ENCODE measurements around the gene CHST11.

The CHST11 gene

GRCh38 chr12:104450700-104451099 is 6.0 kb upstream of the CHST11 start:
- H4K20me1 ChIP-seq (ENCODE audit: low read depth, low read length) = no peaks in the 10 kb centered on the region
- no peak overlapping the region for H3K27ac ChIP-seq (ENCODE audit: low read depth, low read length)
- H3K9me3 ChIP-seq (ENCODE audit: insufficient read depth, low read length) = 0 out of 2 replicates have a peak, but pooled peaks cover 7% of the 10 kb centered on the region
- H3K79me2 ChIP-seq (ENCODE audit: insufficient read depth, low read length) = no peaks in the 10 kb centered on the region
- no peak overlapping the region for H2AFZ ChIP-seq (ENCODE audit: low read depth, low read length, severe bottlenecking)
- H3F3A ChIP-seq (ENCODE audit: insufficient read depth) = no peaks in the 10 kb centered on the region
- H3K4me3 ChIP-seq (ENCODE audit: insufficient read depth, low read length, poor library complexity, severe bottlenecking) = no peak overlapping the region
- H3K9me2 ChIP-seq (replicated peaks; ENCODE audit: insufficient read depth, low read length) = no peaks in the 10 kb centered on the region
- TF ChIP-seq EZH2phosphoT487 (conservative IDR thresholded peaks at IDR 0.05; ENCODE audit: low read length) = no peak
- TF ChIP-seq CTCF (IDR thresholded peaks at IDR 0.05; ENCODE audit: insufficient read depth, low read length, poor library complexity, severe bottlenecking) = no peak
- H3K27me3 ChIP-seq (ENCODE audit: low read length) = no peaks in the 10 kb centered on the region
- no peak overlapping the region for H3K9ac ChIP-seq (ENCODE audit: low read length)
- no peaks in the 10 kb centered on the region for H3K36me3 ChIP-seq (ENCODE audit: low read length)
- H3K4me2 ChIP-seq (ENCODE audit: low read depth, low read length, poor library complexity, severe bottlenecking) = no peak overlapping the region

GRCh38 chr12:104452087-104452486 is 4.7 kb upstream of the CHST11 start:
- Histone ChIP-seq H3K9me2 (replicated peaks; ENCODE audit: insufficient read depth, low read length) (no peaks in the 10 kb centered on the region), H3K36me3 (ENCODE audit: low read length) (no peaks in the 10 kb centered on the region), H3K9me3 (ENCODE audit: insufficient read depth, low read length) (0 out of 2 replicates have a peak, but pooled peaks cover 7% of the 10 kb centered on the region), H3K27ac (ENCODE audit: low read depth, low read length) (no peak overlapping the region), H3K27me3 (ENCODE audit: low read length) (no peaks in the 10 kb centered on the region), H3F3A (ENCODE audit: insufficient read depth) (no peaks in the 10 kb centered on the region), H3K4me3 (ENCODE audit: insufficient read depth, low read length, poor library complexity, severe bottlenecking) (no peak overlapping the region), H3K4me2 (ENCODE audit: low read depth, low read length, poor library complexity, severe bottlenecking) (no peak overlapping the region), H3K79me2 (ENCODE audit: insufficient read depth, low read length) (no peaks in the 10 kb centered on the region), H4K20me1 (ENCODE audit: low read depth, low read length) (no peaks in the 10 kb centered on the region), H2AFZ (ENCODE audit: low read depth, low read length, severe bottlenecking) (no peak overlapping the region), H3K9ac (ENCODE audit: low read length) (no peak overlapping the region)
- TF ChIP-seq EZH2phosphoT487 (conservative IDR thresholded peaks at IDR 0.05; ENCODE audit: low read length) (no peak), CTCF (IDR thresholded peaks at IDR 0.05; ENCODE audit: insufficient read depth, low read length, poor library complexity, severe bottlenecking) (no peak)

GRCh38 chr12:104453133-104453532 is 3.6 kb upstream of the CHST11 start:
- H3K27me3 ChIP-seq (ENCODE audit: low read length) = no peaks in the 10 kb centered on the region
- H3K4me2 ChIP-seq (ENCODE audit: low read depth, low read length, poor library complexity, severe bottlenecking) = no peak overlapping the region
- no peak overlapping the region for H3K4me3 ChIP-seq (ENCODE audit: insufficient read depth, low read length, poor library complexity, severe bottlenecking)
- H2AFZ ChIP-seq (ENCODE audit: low read depth, low read length, severe bottlenecking) = no peak overlapping the region
- no peak overlapping the region for H3K27ac ChIP-seq (ENCODE audit: low read depth, low read length)
- H3F3A ChIP-seq (ENCODE audit: insufficient read depth) = no peaks in the 10 kb centered on the region
- no peaks in the 10 kb centered on the region for H3K36me3 ChIP-seq (ENCODE audit: low read length)
- H3K9me2 ChIP-seq (replicated peaks; ENCODE audit: insufficient read depth, low read length) = no peaks in the 10 kb centered on the region
- H3K9me3 ChIP-seq (ENCODE audit: insufficient read depth, low read length) = 0 out of 2 replicates have a peak, but pooled peaks cover 7% of the 10 kb centered on the region
- no peaks in the 10 kb centered on the region for H3K79me2 ChIP-seq (ENCODE audit: insufficient read depth, low read length)
- no peaks in the 10 kb centered on the region for H4K20me1 ChIP-seq (ENCODE audit: low read depth, low read length)
- TF ChIP-seq CTCF (IDR thresholded peaks at IDR 0.05; ENCODE audit: insufficient read depth, low read length, poor library complexity, severe bottlenecking) (no peak), EZH2phosphoT487 (conservative IDR thresholded peaks at IDR 0.05; ENCODE audit: low read length) (no peak)
- H3K9ac ChIP-seq (ENCODE audit: low read length) = no peak overlapping the region
